Tibial artery (tissue), 4 donors: ENCODE measurements around the gene SPATA24.
A peak's percentile ranks its signal among the peaks of the same experiment; 100 is the strongest.
"Not testable (repeated sequence)": the region's sequence is repeated elsewhere in the genome, so short reads cannot be mapped to it uniquely, and the experiment has no call there.

Experiments
- DNase-seq, 2 donors: peaks; one replicate each; pipeline ENCODE4 v3.0.0-alpha.2; 2019
- H3K27ac ChIP-seq, 2 donors: fragments of 200-600 bp; sonication (generic) in 1 of 2; 1 replicate in 1 of 2; 2 replicates in 1 of 2; pipeline ENCODE4 v1.5.1; 2018 to 2019; ENCODE audit warnings: mild to moderate bottlenecking in 1 of 2
- H3K27me3 ChIP-seq, 2 donors: fragments of 200-600 bp; sonication (generic) in 1 of 2; one replicate each; pipeline versions ENCODE4 v1.5.1 to v1.6.0; 2016 to 2019
- H3K36me3 ChIP-seq, 3 donors: fragments of 200-600 bp; sonication (generic) in 2 of 3; one replicate each; pipeline ENCODE4 v1.5.1; 2016 to 2019; ENCODE audit warnings: mild to moderate bottlenecking in 2 of 3
- H3K4me1 ChIP-seq, 4 donors: fragments of 200-600 bp; sonication (generic) in 2 of 4; 1 replicate in 3 of 4; 2 replicates in 1 of 4; pipeline ENCODE4 v1.5.1; 2016 to 2019
- H3K4me3 ChIP-seq, 2 donors: fragments of 200-600 bp; sonication (generic) in 1 of 2; 1 replicate in 1 of 2; 2 replicates in 1 of 2; pipeline ENCODE4 v1.5.1; 2018 to 2019; ENCODE audit warnings: mild to moderate bottlenecking in 2 of 2
- H3K9me3 ChIP-seq, 3 donors: fragments of 200-600 bp; sonication (generic) in 1 of 3; one replicate each; pipeline ENCODE4 v1.5.1; 2016 to 2019
- intact Hi-C: fragments of 100-400 bp; cut with DNase I; formaldehyde crosslinking; loops from one replicate; pipeline ENCODE4 v1.15.0; 2023; ENCODE audit warnings: low total_unique reads
- TF ChIP-seq, protein P1 (sequence below), 2 experiments: fragments of 200-600 bp in 1 of 2; fragments of 450-650 bp in 1 of 2; IDR thresholded peaks; one replicate each; pipeline ENCODE4 v1.5.1; 2017 to 2019; ENCODE audit warnings: antibody characterized with exemption in 2 of 2, mild to moderate bottlenecking in 1 of 2, moderate library complexity in 1 of 2

The SPATA24 gene

GRCh38 chr5:139389701-139390638 lies 13.9 kb downstream of the SPATA24 start, which contains the start of gene MZB1:
TSS of gene MZB1 (minus strand) at chr5:139389913. CDS start at chr5:139389856, 57 bp downstream.
- peaks cover 0 to 43% (median 19%) of the 10 kb centered on the region in 4 donors for H3K4me1 ChIP-seq
- intact Hi-C loops = no loop called here
- peaks cover 0 to 28% of the 10 kb centered on the region in 2 donors for H3K27me3 ChIP-seq
- DNase-seq = no peak
- no peaks in the 10 kb centered on the region for H3K9me3 ChIP-seq
- no peak within 1 kb of the TSS for H3K4me3 ChIP-seq
- TF ChIP-seq, protein P1, sequence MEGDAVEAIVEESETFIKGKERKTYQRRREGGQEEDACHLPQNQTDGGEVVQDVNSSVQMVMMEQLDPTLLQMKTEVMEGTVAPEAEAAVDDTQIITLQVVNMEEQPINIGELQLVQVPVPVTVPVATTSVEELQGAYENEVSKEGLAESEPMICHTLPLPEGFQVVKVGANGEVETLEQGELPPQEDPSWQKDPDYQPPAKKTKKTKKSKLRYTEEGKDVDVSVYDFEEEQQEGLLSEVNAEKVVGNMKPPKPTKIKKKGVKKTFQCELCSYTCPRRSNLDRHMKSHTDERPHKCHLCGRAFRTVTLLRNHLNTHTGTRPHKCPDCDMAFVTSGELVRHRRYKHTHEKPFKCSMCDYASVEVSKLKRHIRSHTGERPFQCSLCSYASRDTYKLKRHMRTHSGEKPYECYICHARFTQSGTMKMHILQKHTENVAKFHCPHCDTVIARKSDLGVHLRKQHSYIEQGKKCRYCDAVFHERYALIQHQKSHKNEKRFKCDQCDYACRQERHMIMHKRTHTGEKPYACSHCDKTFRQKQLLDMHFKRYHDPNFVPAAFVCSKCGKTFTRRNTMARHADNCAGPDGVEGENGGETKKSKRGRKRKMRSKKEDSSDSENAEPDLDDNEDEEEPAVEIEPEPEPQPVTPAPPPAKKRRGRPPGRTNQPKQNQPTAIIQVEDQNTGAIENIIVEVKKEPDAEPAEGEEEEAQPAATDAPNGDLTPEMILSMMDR (IDR thresholded peaks at IDR 0.05) = no peak
- no peaks in the 10 kb centered on the region for H3K36me3 ChIP-seq
- no peak within 1 kb of the TSS for H3K27ac ChIP-seq

DNA sequence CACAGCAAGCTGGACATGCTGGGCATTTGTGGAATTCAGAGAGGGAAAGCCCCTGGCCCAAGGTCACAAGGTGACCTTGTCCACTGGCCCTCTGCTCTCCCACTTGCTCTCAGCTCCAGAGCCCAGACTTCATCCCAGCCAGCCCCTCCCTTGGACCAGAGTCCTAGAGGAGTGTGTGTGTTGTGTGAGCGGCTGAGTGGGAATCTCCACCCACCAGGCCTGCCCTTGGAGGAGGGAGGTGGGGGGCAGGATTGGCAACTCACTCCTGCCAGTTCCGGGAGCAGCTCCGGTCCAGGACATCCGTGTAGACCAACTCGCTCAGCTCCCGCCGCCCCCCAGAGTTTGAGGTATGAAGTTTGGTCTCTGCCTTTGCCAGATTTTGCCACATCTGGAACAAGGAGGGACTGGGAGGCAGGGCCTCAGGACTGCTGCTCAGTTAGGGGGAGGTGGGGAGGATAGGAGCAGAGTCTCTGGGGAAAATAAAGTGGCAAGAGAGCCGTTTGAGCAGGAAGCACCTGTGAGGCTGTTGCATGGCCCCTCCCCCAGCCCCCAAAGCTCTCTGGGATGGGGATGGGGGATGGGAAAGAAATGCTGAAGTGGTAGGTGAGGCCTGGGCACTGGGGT lies 15.6 kb downstream of the SPATA24 start:
- TF ChIP-seq, protein P1 (IDR thresholded peaks at IDR 0.05) = no peak
- intact Hi-C loops = no loop called here
- H3K36me3 ChIP-seq = no peaks in the 10 kb centered on the region
- DNase-seq = peak in 1 of 2 donors; percentile 63
- peaks cover 0 to 35% (median 15%) of the 10 kb centered on the region in 4 donors for H3K4me1 ChIP-seq
- peaks cover 0 to 12% of the 10 kb centered on the region in 2 donors for H3K27me3 ChIP-seq
- no peak overlapping the region for H3K4me3 ChIP-seq
- no peaks in the 10 kb centered on the region for H3K9me3 ChIP-seq
- H3K27ac ChIP-seq = no peak overlapping the region

- DNase-seq = no peak
- Histone ChIP-seq H3K27ac (no peak overlapping the region), H3K4me1 (peaks cover 0 to 29% (median 12%) of the 10 kb centered on the region in 4 donors), H3K27me3 (peaks cover 0 to 7% of the 10 kb centered on the region in 2 donors), H3K9me3 (no peaks in the 10 kb centered on the region), H3K36me3 (no peaks in the 10 kb centered on the region), H3K4me3 (no peak overlapping the region)
- TF ChIP-seq, protein P1 (IDR thresholded peaks at IDR 0.05) = no peak
- intact Hi-C loops = no loop called here
Measured at GRCh38 chr5:139387611-139388197, 16.2 kb downstream of the SPATA24 start.

- H3K36me3 ChIP-seq, H3K27me3 ChIP-seq, H3K27ac ChIP-seq, H3K4me3 ChIP-seq, intact Hi-C loops, H3K9me3 ChIP-seq: not testable (repeated sequence)
- peaks cover 0 to 23% (median 9%) of the 10 kb centered on the region in 4 donors for H3K4me1 ChIP-seq
- DNase-seq = peak in 1 of 2 donors; percentile 43
Measured at GRCh38 chr5:139386956-139387355, 16.9 kb downstream of the SPATA24 start.

DNA sequence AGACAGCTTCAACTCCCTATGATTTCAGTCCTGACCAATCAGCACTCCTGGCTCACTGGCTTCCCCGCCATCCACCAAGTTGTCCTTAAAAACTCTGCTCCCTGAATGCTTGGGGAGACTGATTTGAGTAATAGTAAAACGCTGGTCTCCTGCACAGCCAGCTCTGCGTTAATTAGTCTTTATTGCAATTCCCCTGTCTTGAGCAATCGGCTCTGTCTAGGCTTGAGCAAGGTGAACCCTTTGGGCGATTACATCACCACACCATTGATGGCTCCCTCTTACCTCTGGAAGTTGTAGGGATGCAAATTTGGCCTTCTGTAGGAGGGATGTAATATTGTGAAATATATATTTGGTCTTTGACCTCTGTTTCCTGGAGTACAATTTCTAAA lies 17.8 kb downstream of the SPATA24 start:
- peaks cover 0 to 20% (median 9%) of the 10 kb centered on the region in 4 donors for H3K4me1 ChIP-seq
- intact Hi-C loops = no loop called here
- DNase-seq = peak in 1 of 2 donors; percentile 46
- no peaks in the 10 kb centered on the region for H3K9me3 ChIP-seq
- TF ChIP-seq, protein P1 (IDR thresholded peaks at IDR 0.05) = no peak
- no peak overlapping the region for H3K27ac ChIP-seq
- no peaks in the 10 kb centered on the region for H3K36me3 ChIP-seq
- H3K27me3 ChIP-seq = no peaks in the 10 kb centered on the region
- H3K4me3 ChIP-seq = no peak overlapping the region
